ENCODE data around the gene BYSL. TPM values are rescaled to one million over a fixed set of nuclear protein-coding genes. Genes with fewer than 3 reads are reported as not detected.

Gene BYSL
- total RNA-seq, 1 experiment from 2014 or later, result 46.5 TPM

DNA sequence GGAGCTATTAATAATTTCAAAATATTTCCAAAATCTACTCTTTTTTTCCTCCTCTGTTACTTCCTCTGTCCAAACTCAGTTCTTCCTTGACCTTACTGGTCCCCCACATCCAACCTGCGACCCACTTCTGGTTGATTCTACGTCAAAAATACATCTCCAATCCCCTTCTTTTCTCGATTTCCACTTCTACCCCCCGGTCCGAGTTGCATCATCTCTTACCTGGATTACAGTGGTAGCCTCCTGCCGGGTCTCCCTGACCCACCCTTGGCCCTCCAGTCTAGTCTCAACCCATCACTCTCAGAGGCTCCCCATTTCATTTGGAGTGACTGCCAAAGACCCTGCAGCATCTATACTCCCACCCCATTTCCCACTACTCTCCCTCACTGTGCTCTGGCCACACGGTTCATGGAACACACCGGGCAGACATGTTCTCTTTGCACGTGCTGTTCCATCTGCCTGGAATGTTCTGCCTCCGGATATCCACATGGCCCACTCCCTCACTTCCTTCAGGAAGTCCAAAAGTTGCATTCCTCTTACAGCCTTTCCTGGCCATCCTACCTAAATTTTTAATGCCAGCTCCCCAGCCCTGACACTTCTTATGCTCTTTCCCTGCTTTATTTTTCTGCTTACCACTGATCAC, 26.4 kb downstream of the BYSL start:
- ChIA-PET CTCF (no interaction called here), POLR2A (ENCODE audit: unreplicated experiment) (no interaction called here)
- Histone ChIP-seq H3K79me2 (ENCODE audit: low read length) (no peaks in the 10 kb centered on the region), H3K4me2 (ENCODE audit: low read length) (no peak overlapping the region), H3K4me1 (ENCODE audit: insufficient read depth, low read length) (no peaks in the 10 kb centered on the region), H3F3A (ENCODE audit: low read length, unreplicated experiment) (no peaks in the 10 kb centered on the region), H4K20me1 (ENCODE audit: low read length) (no peaks in the 10 kb centered on the region), H3K9me2 (replicated peaks; ENCODE audit: low read length) (no peaks in the 10 kb centered on the region), H3K36me3 (ENCODE audit: low read depth, low read length) (no peaks in the 10 kb centered on the region), H3K27ac (ENCODE audit: low read length) (no peak overlapping the region), H3K9ac (ENCODE audit: low read length) (no peak overlapping the region), H3K9me3 (ENCODE audit: low read length) (no peaks in the 10 kb centered on the region), H3K4me3 (ENCODE audit: low read length) (no peak overlapping the region), H3K27me3 (ENCODE audit: low read length) (no peaks in the 10 kb centered on the region), H2AFZ (ENCODE audit: low read length) (no peak overlapping the region)
- no peak for TF ChIP-seq EZH2phosphoT487 (IDR thresholded peaks at IDR 0.05; ENCODE audit: borderline replicate concordance, low read length)
- no peak for TF ChIP-seq EZH2 (IDR thresholded peaks at IDR 0.05; ENCODE audit: low read length, unreplicated experiment)
- TF ChIP-seq, protein P1, sequence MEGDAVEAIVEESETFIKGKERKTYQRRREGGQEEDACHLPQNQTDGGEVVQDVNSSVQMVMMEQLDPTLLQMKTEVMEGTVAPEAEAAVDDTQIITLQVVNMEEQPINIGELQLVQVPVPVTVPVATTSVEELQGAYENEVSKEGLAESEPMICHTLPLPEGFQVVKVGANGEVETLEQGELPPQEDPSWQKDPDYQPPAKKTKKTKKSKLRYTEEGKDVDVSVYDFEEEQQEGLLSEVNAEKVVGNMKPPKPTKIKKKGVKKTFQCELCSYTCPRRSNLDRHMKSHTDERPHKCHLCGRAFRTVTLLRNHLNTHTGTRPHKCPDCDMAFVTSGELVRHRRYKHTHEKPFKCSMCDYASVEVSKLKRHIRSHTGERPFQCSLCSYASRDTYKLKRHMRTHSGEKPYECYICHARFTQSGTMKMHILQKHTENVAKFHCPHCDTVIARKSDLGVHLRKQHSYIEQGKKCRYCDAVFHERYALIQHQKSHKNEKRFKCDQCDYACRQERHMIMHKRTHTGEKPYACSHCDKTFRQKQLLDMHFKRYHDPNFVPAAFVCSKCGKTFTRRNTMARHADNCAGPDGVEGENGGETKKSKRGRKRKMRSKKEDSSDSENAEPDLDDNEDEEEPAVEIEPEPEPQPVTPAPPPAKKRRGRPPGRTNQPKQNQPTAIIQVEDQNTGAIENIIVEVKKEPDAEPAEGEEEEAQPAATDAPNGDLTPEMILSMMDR (conservative IDR thresholded peaks at IDR 0.05; ENCODE audit: low read depth, low read length), result no peak
- DNase-seq (no peak), ATAC-seq (no peak)
- intact Hi-C loops (cut with micrococcal nuclease), result no loop called here
- BruUV-seq (replicated peaks), result no TSS peak

DNA sequence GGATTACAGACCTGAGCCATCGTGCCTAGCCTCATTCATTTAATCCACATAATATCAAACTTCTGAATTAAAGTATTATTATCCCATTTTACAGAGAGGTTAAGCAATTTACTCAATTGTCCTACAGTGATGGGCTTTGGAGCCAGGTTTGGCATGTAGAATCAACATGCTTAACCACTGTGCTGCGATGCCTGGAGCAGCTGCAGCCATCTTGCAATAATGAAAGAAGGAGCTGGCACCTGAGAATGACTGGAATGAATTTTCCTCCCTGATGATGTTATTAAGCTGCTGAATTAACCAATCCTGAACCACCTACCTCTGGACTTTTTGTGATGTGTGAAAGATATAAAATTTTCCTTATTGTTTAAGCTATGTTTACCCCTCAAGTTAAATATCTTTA, 33.4 kb downstream of the BYSL start:
- DNase-seq (no peak), ATAC-seq (no peak)
- TF ChIP-seq EZH2 (IDR thresholded peaks at IDR 0.05; ENCODE audit: low read length, unreplicated experiment) (no peak), EZH2phosphoT487 (IDR thresholded peaks at IDR 0.05; ENCODE audit: borderline replicate concordance, low read length) (no peak)
- TF ChIP-seq, protein P1 (conservative IDR thresholded peaks at IDR 0.05; ENCODE audit: low read depth, low read length), result no peak
- intact Hi-C loops (cut with micrococcal nuclease), result no loop called here
- Histone ChIP-seq H3K79me2 (ENCODE audit: low read length) (no peaks in the 10 kb centered on the region), H3K9me2 (replicated peaks; ENCODE audit: low read length) (no peaks in the 10 kb centered on the region), H4K20me1 (ENCODE audit: low read length) (no peaks in the 10 kb centered on the region), H3K9ac (ENCODE audit: low read length) (no peak overlapping the region), H3F3A (ENCODE audit: low read length, unreplicated experiment) (no peaks in the 10 kb centered on the region), H3K9me3 (ENCODE audit: low read length) (no peaks in the 10 kb centered on the region), H3K27me3 (ENCODE audit: low read length) (no peaks in the 10 kb centered on the region), H3K36me3 (ENCODE audit: low read depth, low read length) (no peaks in the 10 kb centered on the region), H3K4me3 (ENCODE audit: low read length) (no peak overlapping the region), H3K4me2 (ENCODE audit: low read length) (no peak overlapping the region), H2AFZ (ENCODE audit: low read length) (no peak overlapping the region), H3K4me1 (ENCODE audit: insufficient read depth, low read length) (no peaks in the 10 kb centered on the region), H3K27ac (ENCODE audit: low read length) (no peak overlapping the region)
- ChIA-PET POLR2A (ENCODE audit: unreplicated experiment) (no interaction called here), CTCF (no interaction called here)
- no TSS peak for BruUV-seq (replicated peaks)

DNA sequence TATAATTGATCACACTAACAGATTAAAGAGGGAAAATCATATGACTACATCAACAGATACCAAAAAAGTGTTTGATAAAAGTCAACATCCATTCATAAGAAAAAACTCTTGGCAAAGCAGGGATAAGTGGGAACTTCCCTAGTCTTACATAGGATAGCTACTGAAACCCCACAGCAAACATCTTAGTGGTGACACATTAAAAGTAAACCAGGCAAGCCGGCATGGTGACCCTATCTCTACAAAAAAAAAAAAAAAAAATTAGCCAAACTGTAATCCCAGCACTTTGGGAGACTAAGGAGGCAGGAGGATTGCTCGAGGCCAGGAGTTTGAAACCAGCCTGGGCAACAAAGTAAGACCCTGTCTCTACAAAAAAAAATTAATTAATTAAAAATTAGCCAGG, 34.1 kb downstream of the BYSL start:
- Histone ChIP-seq H3K79me2 (ENCODE audit: low read length) (no peaks in the 10 kb centered on the region), H2AFZ (ENCODE audit: low read length) (no peak overlapping the region), H3K27ac (ENCODE audit: low read length) (no peak overlapping the region), H4K20me1 (ENCODE audit: low read length) (no peaks in the 10 kb centered on the region), H3K9ac (ENCODE audit: low read length) (no peak overlapping the region), H3K4me3 (ENCODE audit: low read length) (no peak overlapping the region), H3K4me1 (ENCODE audit: insufficient read depth, low read length) (no peaks in the 10 kb centered on the region), H3F3A (ENCODE audit: low read length, unreplicated experiment) (no peaks in the 10 kb centered on the region), H3K9me3 (ENCODE audit: low read length) (no peaks in the 10 kb centered on the region), H3K36me3 (ENCODE audit: low read depth, low read length) (no peaks in the 10 kb centered on the region), H3K9me2 (replicated peaks; ENCODE audit: low read length) (no peaks in the 10 kb centered on the region), H3K4me2 (ENCODE audit: low read length) (no peak overlapping the region), H3K27me3 (ENCODE audit: low read length) (no peaks in the 10 kb centered on the region)
- POLR2A ChIA-PET (ENCODE audit: unreplicated experiment), result no interaction called here
- intact Hi-C loops (cut with micrococcal nuclease), result no loop called here
- BruUV-seq (replicated peaks), result no TSS peak
- DNase-seq (peak; percentile 37), ATAC-seq (no peak)
- no peak for TF ChIP-seq EZH2phosphoT487 (IDR thresholded peaks at IDR 0.05; ENCODE audit: borderline replicate concordance, low read length)
- CTCF ChIA-PET, result no interaction called here

Measured in PC-3 (cell line).